22Rv1 (cell line): ENCODE results near the gene PTPRD.

Experiments used
- CTCF ChIP-seq: fragments of 450-650 bp; IDR thresholded peaks from 2 replicates; pipeline ENCODE4 v1.5.1; 2017; ENCODE audit warnings: mild to moderate bottlenecking
- ZFX ChIP-seq: fragments of 450-650 bp; IDR thresholded peaks from 2 replicates; pipeline ENCODE4 v1.6.1; 2017; ENCODE audit warnings: antibody characterized with exemption, borderline replicate concordance

- TF ChIP-seq CTCF (no peak), ZFX (no peak)
These were observed 1723.7 kb downstream of the PTPRD start for GRCh38 chr9:8889100-8889499.
